Esophagus squamous epithelium (tissue), 5 donors: ENCODE measurements around the gene NAXE. TPM values are rescaled to one million over a fixed set of nuclear protein-coding genes. Genes with fewer than 3 reads are reported as not detected.
"Not testable (repeated sequence)": the region's sequence is repeated elsewhere in the genome, so short reads cannot be mapped to it uniquely, and the experiment has no call there.

Experiments used
- DNase-seq: peaks from one replicate; lab custom pipeline; 2025; lab: John Stamatoyannopoulos, UW
- H3K27ac ChIP-seq, 4 donors: fragments of 200-600 bp; sonication (generic); one replicate each; pipeline ENCODE4 v1.5.1; 2016 to 2019; ENCODE audit warnings: mild to moderate bottlenecking in 1 of 4
- H3K27me3 ChIP-seq, 4 donors: fragments of 200-600 bp; sonication (generic); 1 replicate in 3 of 4; 2 replicates in 1 of 4; pipeline versions ENCODE4 v1.5.1 to v1.6.0; 2017 to 2021; ENCODE audit warnings: antibody characterized with exemption in 1 of 4
- H3K36me3 ChIP-seq, 3 donors: fragments of 200-600 bp; sonication (generic); one replicate each; pipeline ENCODE4 v1.5.1; 2016 to 2019
- H3K4me1 ChIP-seq, 3 donors: fragments of 200-600 bp; sonication (generic); one replicate each; pipeline ENCODE4 v1.5.1; 2017 to 2019
- H3K4me3 ChIP-seq, 4 donors: fragments of 200-600 bp; sonication (generic); 1 replicate in 3 of 4; 2 replicates in 1 of 4; pipeline ENCODE4 v1.5.1; 2016 to 2019; ENCODE audit warnings: mild to moderate bottlenecking in 2 of 4, moderate library complexity in 1 of 4
- H3K9me3 ChIP-seq, 3 donors: fragments of 200-600 bp; sonication (generic); one replicate each; pipeline ENCODE4 v1.5.1; 2016 to 2019
- CTCF ChIP-seq, 6 experiments: fragments of 450-650 bp in 4 of 6; fragments of 200-600 bp in 2 of 6; sonication (generic) in 2 of 6; IDR thresholded peaks; one replicate each; pipeline ENCODE4 v1.5.1; 2016 to 2019; ENCODE audit warnings: antibody characterized with exemption in 6 of 6, mild to moderate bottlenecking in 4 of 6, moderate library complexity in 4 of 6
- POLR2A ChIP-seq, 4 donors: fragments of 450-650 bp; IDR thresholded peaks; one replicate each; pipeline ENCODE4 v1.6.1; 2017; ENCODE audit warnings: antibody characterized with exemption in 4 of 4, mild to moderate bottlenecking in 4 of 4, moderate library complexity in 3 of 4
- WGBS, 2 donors: methylation state at CpG; one replicate each; pipeline ENCODE4 v1.1.5; 2018; 5-methylcytosine and 5-hydroxymethylcytosine counted together
- intact Hi-C: fragments of 100-400 bp; cut with DNase I; formaldehyde crosslinking; loops from one replicate; pipeline ENCODE4 v1.15.0; 2022
- total RNA-seq, 4 donors: library from RNA; depleted of rRNA; stranded (reverse); fragments of >200 nt; gene quantifications; one replicate each; pipeline ENCODE4 v1.1.0, GENCODE V29; 2016
- donor health status: DM: yes; HTN: yes; CAD: no.

The NAXE gene
- total RNA-seq, 4 donors from 2014 or later, result 36.5 to 64.4 (median 52.8) TPM

GRCh38 chr1:156551869-156552268 is 39.7 kb upstream of the NAXE start:
- Histone ChIP-seq H3K27ac (no peak overlapping the region), H3K36me3 (no peaks in the 10 kb centered on the region), H3K27me3 (no peaks in the 10 kb centered on the region), H3K9me3 (no peaks in the 10 kb centered on the region), H3K4me3 (no peak overlapping the region), H3K4me1 (no peaks in the 10 kb centered on the region)
- no peak for TF ChIP-seq POLR2A (IDR thresholded peaks at IDR 0.05)
- 68 to 71% methylated on average over 6 of the region's 6 CpGs for WGBS, 2 donors
- DNase-seq, result no peak
- intact Hi-C loops, result no loop called here

GRCh38 chr1:156552518-156552917 is 39.1 kb upstream of the NAXE start:
- 63 to 73% methylated on average over 4 to 5 of the region's 5 CpGs for WGBS, 2 donors

GRCh38 chr1:156552937-156553336 is 38.6 kb upstream of the NAXE start:
- WGBS, 2 donors, result 66 to 88% methylated on average over 4 of the region's 4 CpGs
- DNase-seq, H3K4me1 ChIP-seq, intact Hi-C loops, H3K9me3 ChIP-seq, H3K27me3 ChIP-seq, H3K27ac ChIP-seq, H3K36me3 ChIP-seq, H3K4me3 ChIP-seq: not testable (repeated sequence)

More at GRCh38 chr1:156552518-156552917, 39.1 kb upstream of the NAXE start:
- no peaks in the 10 kb centered on the region for H3K36me3 ChIP-seq
- DNase-seq, result no peak
- TF ChIP-seq CTCF (IDR thresholded peaks at IDR 0.05), result no peak
- TF ChIP-seq POLR2A (IDR thresholded peaks at IDR 0.05), result no peak
- H3K9me3 ChIP-seq, result no peaks in the 10 kb centered on the region
- no peaks in the 10 kb centered on the region for H3K4me1 ChIP-seq
- intact Hi-C loops, result no loop called here
- no peak overlapping the region for H3K27ac ChIP-seq
- H3K27me3 ChIP-seq, result no peaks in the 10 kb centered on the region
- no peak overlapping the region for H3K4me3 ChIP-seq

- no peaks in the 10 kb centered on the region for H3K4me1 ChIP-seq
- no peak overlapping the region for H3K27ac ChIP-seq
- intact Hi-C loops, result no loop called here
- H3K4me3 ChIP-seq, result no peak overlapping the region
- no peaks in the 10 kb centered on the region for H3K9me3 ChIP-seq
- H3K36me3 ChIP-seq, result no peaks in the 10 kb centered on the region
- WGBS, 2 donors, result 73 to 88% methylated on average over 3 to 4 of the region's 6 CpGs
- no peaks in the 10 kb centered on the region for H3K27me3 ChIP-seq
- no peak for DNase-seq
- TF ChIP-seq POLR2A (IDR thresholded peaks at IDR 0.05) (no peak), CTCF (IDR thresholded peaks at IDR 0.05) (no peak)
Measured at GRCh38 chr1:156553860-156554485, 37.6 kb upstream of the NAXE start.

- Histone ChIP-seq H3K36me3 (no peaks in the 10 kb centered on the region), H3K4me1 (no peaks in the 10 kb centered on the region), H3K27ac (no peak overlapping the region), H3K27me3 (no peaks in the 10 kb centered on the region), H3K9me3 (no peaks in the 10 kb centered on the region), H3K4me3 (no peak overlapping the region)
- no peak for DNase-seq
- intact Hi-C loops, result no loop called here
- WGBS, 2 donors, result 82 to 83% methylated on average over 8 of the region's 8 CpGs
- TF ChIP-seq POLR2A (IDR thresholded peaks at IDR 0.05) (no peak), CTCF (IDR thresholded peaks at IDR 0.05) (no peak)
Measured at GRCh38 chr1:156554971-156555370, 36.6 kb upstream of the NAXE start.

GRCh38 chr1:156555715-156556114 is 35.9 kb upstream of the NAXE start:
- intact Hi-C loops, result no loop called here
- Histone ChIP-seq H3K9me3 (no peaks in the 10 kb centered on the region), H3K36me3 (no peaks in the 10 kb centered on the region), H3K4me1 (peaks cover 0 to 7% (median 0%) of the 10 kb centered on the region in 3 donors), H3K4me3 (no peak overlapping the region), H3K27me3 (no peaks in the 10 kb centered on the region), H3K27ac (no peak overlapping the region)
- TF ChIP-seq POLR2A (IDR thresholded peaks at IDR 0.05) (no peak), CTCF (IDR thresholded peaks at IDR 0.05) (no peak)
- WGBS, 2 donors, result 33 to 44% methylated on average over 1 to 2 of the region's 2 CpGs
- no peak for DNase-seq
